Activated naive CD8-positive, alpha-beta T cell treated with anti-CD3 and anti-CD28 coated beads, Interleukin-2, amount 50 U/mL, for 16 hours (primary cell): Measurements from ENCODE around the gene SMAD3.
"Not testable (repeated sequence)": the region's sequence is repeated elsewhere in the genome, so short reads cannot be mapped to it uniquely, and the experiment has no call there.

Source experiments
- DNase-seq: peaks from one replicate; pipeline ENCODE4 v3.0.0-alpha.2; 2020; ENCODE audit warnings: low read depth, low spot score

Gene SMAD3

GRCh38 chr15:67063689-67064606 is 1.5 kb upstream of the SMAD3 start:
- no peak for DNase-seq

- DNase-seq, result no peak
These were observed 533 bp upstream of the SMAD3 start for GRCh38 chr15:67064607-67065530.

GRCh38 chr15:67066041-67066958 is 898 bp downstream of the SMAD3 start:
- DNase-seq, result no peak

GRCh38 chr15:67066959-67067853 is 1.8 kb downstream of the SMAD3 start:
- DNase-seq, result no peak

- no peak for DNase-seq
These were observed 2.6 kb downstream of the SMAD3 start for GRCh38 chr15:67067930-67068551.

GRCh38 chr15:67068710-67069400 is 3.5 kb downstream of the SMAD3 start:
- DNase-seq, result no peak

GRCh38 chr15:67070150-67070549 is 4.7 kb downstream of the SMAD3 start:
- no peak for DNase-seq

- DNase-seq, result no peak
These were observed 5.7 kb downstream of the SMAD3 start for GRCh38 chr15:67070892-67071664.

- DNase-seq, result no peak
These were observed 7.0 kb downstream of the SMAD3 start for GRCh38 chr15:67072442-67072841.

GRCh38 chr15:67072958-67073357 is 7.6 kb downstream of the SMAD3 start:
- no peak for DNase-seq

GRCh38 chr15:67074886-67075229 is 9.5 kb downstream of the SMAD3 start:
- DNase-seq, result no peak

- not testable (repeated sequence) for DNase-seq
These were observed 10.2 kb downstream of the SMAD3 start for GRCh38 chr15:67075555-67076135.

- DNase-seq, result no peak
These were observed 10.9 kb downstream of the SMAD3 start for GRCh38 chr15:67076147-67076843.

- no peak for DNase-seq
These were observed 12.3 kb downstream of the SMAD3 start for GRCh38 chr15:67077641-67078215.

GRCh38 chr15:67079361-67079760 is 14.0 kb downstream of the SMAD3 start:
- no peak for DNase-seq

GRCh38 chr15:67080118-67080899 is 14.9 kb downstream of the SMAD3 start:
- no peak for DNase-seq
